AG04450 (cell line): ENCODE measurements around the gene SDE2. TPM values are rescaled to one million over a fixed set of nuclear protein-coding genes. Genes with fewer than 3 reads are reported as not detected.
"Not testable (repeated sequence)": the region's sequence is repeated elsewhere in the genome, so short reads cannot be mapped to it uniquely, and the experiment has no call there.

Experiments used
- CTCF ChIA-PET: fragments of 300-600, 350-600 bp; formaldehyde crosslinking; extraction: SDS; loops from one replicate; lab custom pipeline; 2022; ENCODE audit warnings: antibody characterized with exemption, inconsistent platforms; lab: Charles Lee
- POLR2A ChIA-PET: fragments of 350-600 bp; formaldehyde crosslinking; extraction: SDS; loops from one replicate; lab custom pipeline; 2021; ENCODE audit warnings: antibody characterized with exemption, inconsistent platforms; lab: Yijun Ruan, JAX
- DNase-seq: peaks from one replicate; pipeline ENCODE4 v3.0.0-alpha.2; 2011; ENCODE audit warnings: low read depth, low spot score
- H3K27ac ChIP-seq: one replicate; pipeline ENCODE4 v1.5.1; 2012; ENCODE audit warnings: low read depth, low read length, control low read depth
- H3K27me3 ChIP-seq: one replicate; pipeline ENCODE4 v1.6.0; 2012; ENCODE audit warnings: low read length; ENCODE audit not compliant: control insufficient read depth, insufficient read depth
- H3K4me3 ChIP-seq: 2 replicates; pipeline ENCODE4 v1.5.1; 2011; ENCODE audit warnings: mild to moderate bottlenecking, low read depth, low read length, control low read depth
- H3K9me3 ChIP-seq: 2 replicates; pipeline ENCODE4 v1.5.1; 2012; ENCODE audit warnings: low read length; ENCODE audit not compliant: control insufficient read depth, insufficient read depth
- polyA plus RNA-seq: library from polyadenylated mRNA; depleted of rRNA; stranded (reverse); fragments of >200 nt; gene quantifications from 2 replicates; pipeline ENCODE4 v1.2.3, GENCODE V29; 2011
- TF ChIP-seq, protein P1 (sequence below): IDR thresholded peaks from 2 replicates; pipeline ENCODE4 v1.5.1; 2011; ENCODE audit warnings: low read depth, low read length, control low read depth, inconsistent platforms

SDE2 gene
- polyA plus RNA-seq, 1 experiment = 15.9 TPM

GRCh38 chr1:225940385-225941151 is 58.6 kb downstream of the SDE2 start:
- CTCF ChIA-PET = no interaction called here
- H3K9me3 ChIP-seq = no peaks in the 10 kb centered on the region; the same call in 1 of the 2 replicates
- no peak for DNase-seq
- peaks cover 3% of the 10 kb centered on the region for H3K27me3 ChIP-seq
- H3K27ac ChIP-seq = no peak overlapping the region
- no peak overlapping the region for H3K4me3 ChIP-seq
- POLR2A ChIA-PET = interaction anchor here (0.5 to 1.0 kb wide), 3 partner anchors 16 to 122 kb away, joined by 3 to 4 read pairs (median 3); partner anchors contain the start of gene PYCR2
- TF ChIP-seq, protein P1, sequence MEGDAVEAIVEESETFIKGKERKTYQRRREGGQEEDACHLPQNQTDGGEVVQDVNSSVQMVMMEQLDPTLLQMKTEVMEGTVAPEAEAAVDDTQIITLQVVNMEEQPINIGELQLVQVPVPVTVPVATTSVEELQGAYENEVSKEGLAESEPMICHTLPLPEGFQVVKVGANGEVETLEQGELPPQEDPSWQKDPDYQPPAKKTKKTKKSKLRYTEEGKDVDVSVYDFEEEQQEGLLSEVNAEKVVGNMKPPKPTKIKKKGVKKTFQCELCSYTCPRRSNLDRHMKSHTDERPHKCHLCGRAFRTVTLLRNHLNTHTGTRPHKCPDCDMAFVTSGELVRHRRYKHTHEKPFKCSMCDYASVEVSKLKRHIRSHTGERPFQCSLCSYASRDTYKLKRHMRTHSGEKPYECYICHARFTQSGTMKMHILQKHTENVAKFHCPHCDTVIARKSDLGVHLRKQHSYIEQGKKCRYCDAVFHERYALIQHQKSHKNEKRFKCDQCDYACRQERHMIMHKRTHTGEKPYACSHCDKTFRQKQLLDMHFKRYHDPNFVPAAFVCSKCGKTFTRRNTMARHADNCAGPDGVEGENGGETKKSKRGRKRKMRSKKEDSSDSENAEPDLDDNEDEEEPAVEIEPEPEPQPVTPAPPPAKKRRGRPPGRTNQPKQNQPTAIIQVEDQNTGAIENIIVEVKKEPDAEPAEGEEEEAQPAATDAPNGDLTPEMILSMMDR = no peak

DNA sequence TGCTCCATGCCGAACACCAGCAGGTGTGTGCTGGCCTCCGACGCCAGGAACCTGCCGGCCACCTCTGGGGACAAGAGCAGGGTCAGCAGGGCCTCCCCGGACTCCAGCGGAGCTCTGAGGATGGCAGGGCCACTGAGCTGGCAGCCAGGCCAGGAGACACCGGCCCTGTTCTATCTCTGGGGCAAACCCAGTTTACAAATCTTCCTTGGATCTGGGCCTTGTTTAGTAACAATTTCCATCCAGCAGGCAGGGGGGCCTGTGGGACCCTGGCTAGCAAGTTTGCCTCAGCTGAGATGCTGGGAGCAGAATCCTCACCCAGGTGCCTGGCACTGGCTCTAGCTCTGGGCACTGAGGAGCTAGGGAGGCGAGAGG is 59.2 kb downstream of the SDE2 start:
- DNase-seq, POLR2A ChIA-PET, H3K27ac ChIP-seq, H3K4me3 ChIP-seq, CTCF ChIA-PET, H3K27me3 ChIP-seq, H3K9me3 ChIP-seq: not testable (repeated sequence)

DNA sequence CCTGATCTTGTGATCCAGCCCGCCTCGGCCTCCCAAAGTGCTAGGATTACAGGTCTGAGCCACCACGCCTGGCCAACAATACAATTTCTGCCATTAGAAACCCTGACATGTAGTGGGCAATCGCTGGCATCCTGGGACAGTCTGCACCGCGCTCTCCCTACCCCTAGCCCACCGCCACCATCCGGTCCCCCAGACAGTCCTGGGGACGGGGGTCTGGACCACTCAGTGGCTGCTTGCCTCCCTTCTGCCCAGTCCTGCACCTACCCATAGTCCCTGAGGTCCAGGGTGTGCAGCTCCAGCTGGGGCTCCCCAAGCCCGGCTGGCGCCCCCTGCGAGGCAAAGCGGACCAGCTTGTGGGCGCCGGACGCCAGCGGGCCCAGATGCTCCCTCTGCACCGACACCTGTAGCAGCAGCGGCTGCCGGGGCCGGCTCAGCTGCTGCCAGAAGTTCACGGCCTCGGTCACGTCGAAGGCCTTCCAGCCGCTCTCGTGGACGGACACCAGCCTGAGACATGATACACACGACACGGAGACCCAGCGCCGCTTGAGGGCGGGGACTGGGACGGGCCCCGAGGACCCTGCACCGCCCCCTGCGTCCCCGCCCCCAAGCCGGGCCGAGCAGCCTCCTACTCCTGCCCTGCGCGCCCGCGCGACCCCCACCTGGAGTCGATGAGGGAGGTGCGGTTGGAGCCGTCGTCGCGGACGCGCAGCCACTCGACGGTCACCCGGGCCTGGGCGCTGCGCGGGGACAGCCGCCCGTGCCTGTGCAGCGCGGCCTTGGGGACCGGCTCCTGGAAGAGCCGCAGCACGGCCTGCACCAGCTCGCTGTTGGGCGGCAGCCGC is 59.8 kb downstream of the SDE2 start:
- H3K9me3 ChIP-seq, H3K27me3 ChIP-seq, H3K27ac ChIP-seq, DNase-seq, H3K4me3 ChIP-seq, POLR2A ChIA-PET: not testable (repeated sequence)
- CTCF ChIA-PET = interaction anchor here (0.7 kb wide), 1 partner anchor 44 kb away, joined by 3 read pairs; no protein-coding TSS in a partner anchor

GRCh38 chr1:225937048-225937968 is 61.8 kb downstream of the SDE2 start:
- CTCF ChIA-PET = interaction anchor here (0.5 to 1.3 kb wide), 3 partner anchors 26 to 39 kb away, joined by 3 to 4 read pairs (median 3); no protein-coding TSS in a partner anchor

GRCh38 chr1:225936523-225936922 is 62.6 kb downstream of the SDE2 start:
- H3K4me3 ChIP-seq = no peak overlapping the region
- ChIA-PET CTCF (interaction anchor here (1.3 kb wide), 1 partner anchor 25 kb away, joined by 4 read pairs; no protein-coding TSS in a partner anchor), POLR2A (interaction anchor here (0.9 kb wide), 1 partner anchor 13 kb away, joined by 3 read pairs; the partner anchor contains the start of gene PYCR2)
- H3K27me3 ChIP-seq = peaks cover 2% of the 10 kb centered on the region
- TF ChIP-seq, protein P1 = no peak
- H3K9me3 ChIP-seq = no peaks in the 10 kb centered on the region; the same call in 1 of the 2 replicates
- no peak for DNase-seq
- no peak overlapping the region for H3K27ac ChIP-seq

More at GRCh38 chr1:225937048-225937968, 61.8 kb downstream of the SDE2 start:
- no peak overlapping the region for H3K4me3 ChIP-seq
- POLR2A ChIA-PET = interaction anchor here (0.9 kb wide), 1 partner anchor 13 kb away, joined by 3 read pairs; the partner anchor contains the start of gene PYCR2
- TF ChIP-seq, protein P1 = no peak
- H3K27ac ChIP-seq = no peak overlapping the region
- no peak for DNase-seq
- no peaks in the 10 kb centered on the region; the same call in 1 of the 2 replicates for H3K9me3 ChIP-seq
- peaks cover 3% of the 10 kb centered on the region for H3K27me3 ChIP-seq

DNA sequence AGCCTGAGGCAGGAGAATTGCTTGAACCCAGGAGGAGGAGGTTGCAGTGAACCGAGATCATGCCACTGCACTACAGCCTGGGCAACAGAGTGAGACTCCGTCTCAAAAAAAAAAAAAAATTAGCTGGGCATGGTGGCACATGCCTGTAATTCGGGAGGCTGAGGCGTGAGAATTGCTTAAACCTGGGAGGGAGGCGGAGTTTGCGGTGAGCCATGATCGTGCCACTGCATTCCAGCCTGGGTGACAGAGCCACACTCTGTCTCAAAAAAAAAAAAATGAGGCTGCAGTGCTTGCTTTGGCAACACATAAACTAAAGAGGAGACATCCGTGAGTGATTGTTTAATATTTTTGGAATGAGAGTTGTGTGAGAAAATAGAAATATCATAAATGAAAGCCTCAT is 63.1 kb downstream of the SDE2 start:
- CTCF ChIA-PET = interaction anchor here (1.3 kb wide), 1 partner anchor 25 kb away, joined by 4 read pairs; no protein-coding TSS in a partner anchor
- not testable (repeated sequence) for H3K9me3 ChIP-seq, H3K4me3 ChIP-seq, H3K27me3 ChIP-seq, H3K27ac ChIP-seq, DNase-seq
- POLR2A ChIA-PET = interaction anchor here (0.9 kb wide), 1 partner anchor 12 kb away, joined by 3 read pairs; the partner anchor contains the start of gene PYCR2
